GM10266 (cell line): ENCODE measurements around the gene SNAI3.

Source experiments
- DNase-seq: peaks from one replicate; pipeline ENCODE4 v3.0.0; 2012; ENCODE audit errors: extremely low spot score
- CTCF ChIP-seq: IDR thresholded peaks from 2 replicates; pipeline ENCODE4 v1.5.1; 2012; ENCODE audit warnings: mild to moderate bottlenecking, low read depth; ENCODE audit not compliant: control insufficient read depth, insufficient read depth; ENCODE audit errors: missing control alignments

Gene SNAI3

DNA sequence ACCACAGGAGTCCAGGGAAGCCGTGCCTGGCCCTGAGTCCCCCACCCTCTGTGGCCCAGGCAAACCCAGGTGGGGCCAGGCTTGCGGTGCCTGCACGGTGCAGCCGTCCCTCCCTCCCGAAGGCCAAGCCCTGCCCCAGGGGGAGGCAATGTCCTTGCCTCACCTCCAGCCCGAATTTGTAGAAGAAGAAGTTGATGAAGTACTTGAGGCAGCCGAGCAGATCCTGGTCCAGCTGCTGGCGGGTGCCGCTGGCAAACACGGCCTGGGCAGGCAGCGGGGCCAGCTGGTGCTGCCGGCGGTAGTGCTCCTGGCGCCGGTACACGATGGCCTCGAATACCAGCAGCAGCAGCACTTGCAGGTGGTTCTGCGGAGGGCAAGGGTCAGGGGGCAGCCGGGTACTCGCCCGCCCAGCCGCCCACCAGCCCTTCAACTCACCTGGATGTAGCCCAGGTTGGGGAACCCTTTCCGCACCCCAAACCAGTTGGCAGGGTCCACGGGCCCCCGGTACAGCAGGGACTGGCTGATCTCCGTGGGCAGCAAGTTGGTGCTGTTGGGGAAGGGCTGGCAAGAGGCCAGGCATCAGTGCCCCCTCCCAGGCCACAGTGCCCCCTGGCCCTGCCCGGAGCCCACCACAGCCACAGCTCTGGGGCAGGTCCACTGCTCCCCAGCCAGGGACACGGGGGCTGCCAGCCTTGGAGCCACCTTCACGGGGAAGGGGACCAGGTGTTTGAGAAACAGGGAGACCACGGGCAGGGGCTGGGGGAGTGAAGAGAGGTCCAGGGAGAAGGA, 46.1 kb upstream of the SNAI3 start:
- TF ChIP-seq CTCF, result no peak

DNA sequence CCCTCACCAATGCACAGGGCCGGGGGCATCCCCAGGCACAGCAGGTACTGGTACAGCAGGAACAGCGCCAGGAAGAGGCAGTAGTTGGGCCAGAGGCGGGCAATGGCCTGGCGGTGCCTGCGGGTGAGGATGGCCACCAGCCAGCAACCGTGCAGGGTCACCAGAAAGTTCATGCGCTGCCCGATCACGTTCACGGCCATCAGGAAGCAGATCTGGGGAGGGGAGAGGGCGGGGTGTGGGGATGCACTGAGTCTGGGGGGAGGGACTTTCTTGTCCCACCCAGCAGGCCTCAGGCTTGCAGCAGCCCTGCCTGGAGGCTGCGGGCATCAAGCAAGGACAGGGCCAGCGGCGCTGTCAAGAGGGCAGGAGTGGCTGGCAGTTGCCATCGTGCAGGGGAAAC, 45.4 kb upstream of the SNAI3 start:
- peak; percentile 80 for DNase-seq
- TF ChIP-seq CTCF, result no peak

More for the DNA sequence above, 46.1 kb upstream of the SNAI3 start:
- no peak for DNase-seq

DNA sequence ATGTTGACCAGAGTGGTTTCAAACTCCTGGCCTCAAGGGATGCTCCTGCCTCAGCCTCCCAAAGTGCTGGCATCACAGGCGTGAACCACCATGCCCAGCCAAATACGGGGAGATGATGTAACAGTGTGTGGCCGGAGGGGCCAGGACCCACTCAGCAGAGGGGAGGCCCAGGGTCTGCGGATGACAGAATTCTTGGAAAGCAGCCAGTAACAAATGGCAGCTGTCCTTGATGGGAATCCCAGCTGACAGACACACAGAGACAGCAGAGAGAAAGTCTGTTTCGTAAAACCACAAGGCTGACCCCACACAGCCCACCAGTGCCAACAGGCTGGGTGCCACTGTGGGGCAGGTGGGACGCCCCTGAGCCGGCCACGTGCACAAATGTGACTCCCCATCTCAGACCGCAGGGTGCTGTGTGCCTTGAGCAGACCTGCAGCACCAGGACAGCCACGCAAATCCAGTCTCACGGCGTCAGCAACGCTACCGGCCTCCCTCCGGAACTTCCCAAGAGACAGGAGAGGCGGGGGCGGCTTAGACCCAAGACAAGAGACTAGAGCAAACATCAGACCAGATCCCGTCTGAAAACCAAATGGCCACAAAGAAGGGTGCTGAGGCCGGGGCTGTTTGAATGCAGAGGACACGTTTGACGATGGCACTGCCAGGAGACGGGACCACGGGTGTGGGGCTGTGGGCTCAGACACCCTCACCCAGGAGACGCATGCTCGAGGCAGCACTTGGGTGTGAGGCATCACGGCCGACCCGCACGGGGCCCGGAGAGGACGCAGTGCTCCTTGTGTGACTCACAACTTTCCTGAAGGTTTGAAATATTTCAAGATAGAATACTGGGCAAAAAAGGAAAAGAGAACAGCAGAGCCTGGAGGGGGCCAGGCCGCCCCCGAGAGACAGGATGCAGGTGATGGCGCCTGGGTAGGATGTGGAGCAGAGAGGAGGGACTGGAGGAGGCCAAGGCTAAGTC, 44.6 kb upstream of the SNAI3 start:
- DNase-seq, result no peak
- no peak for TF ChIP-seq CTCF

DNA sequence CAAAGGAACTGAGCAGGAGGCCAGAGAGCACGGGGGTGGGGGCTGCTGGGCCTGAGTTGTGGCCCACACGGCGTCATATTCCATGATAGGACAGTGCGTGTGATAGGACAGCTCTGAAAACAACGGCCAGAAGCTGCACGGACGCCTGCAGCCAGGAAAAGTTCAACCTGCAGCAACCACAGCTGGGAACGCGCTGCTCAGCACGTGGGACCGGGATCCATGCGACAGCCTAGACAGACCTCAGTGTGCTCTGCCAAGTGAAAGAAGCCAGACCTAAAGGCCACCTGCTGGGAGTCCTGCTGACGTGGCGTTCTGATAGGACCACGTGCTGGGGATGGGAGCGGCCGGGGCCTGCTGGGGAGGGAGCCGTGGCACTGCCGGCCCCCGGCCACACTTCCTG, 41.6 kb upstream of the SNAI3 start:
- no peak for DNase-seq
- no peak for TF ChIP-seq CTCF

GRCh38 chr16:88726981-88727380, 40.7 kb upstream of the SNAI3 start:
- no peak for DNase-seq
- TF ChIP-seq CTCF, result no peak

GRCh38 chr16:88726408-88726749, 40.1 kb upstream of the SNAI3 start:
- TF ChIP-seq CTCF, result no peak
- no peak for DNase-seq
